B cell (primary cell): ENCODE data around the gene INO80D.

Source experiments
- CTCF ChIP-seq: fragments of 200-600 bp; IDR thresholded peaks from one replicate; pipeline ENCODE4 v1.8.0; 2022; ENCODE audit warnings: antibody characterized with exemption, mild to moderate bottlenecking
- EZH2 ChIP-seq: IDR thresholded peaks from 2 replicates; pipeline ENCODE4 v1.6.1; 2012; ENCODE audit warnings: borderline replicate concordance, low read depth, mild to moderate bottlenecking, moderate library complexity, low read length; ENCODE audit not compliant: insufficient read depth, poor library complexity, severe bottlenecking

GRCh38 chr2:205946226-205946625 is 139.7 kb downstream of the INO80D start:
- TF ChIP-seq CTCF (no peak), EZH2 (no peak)
